ENCODE results near the gene NBEA.

Gene NBEA

DNA sequence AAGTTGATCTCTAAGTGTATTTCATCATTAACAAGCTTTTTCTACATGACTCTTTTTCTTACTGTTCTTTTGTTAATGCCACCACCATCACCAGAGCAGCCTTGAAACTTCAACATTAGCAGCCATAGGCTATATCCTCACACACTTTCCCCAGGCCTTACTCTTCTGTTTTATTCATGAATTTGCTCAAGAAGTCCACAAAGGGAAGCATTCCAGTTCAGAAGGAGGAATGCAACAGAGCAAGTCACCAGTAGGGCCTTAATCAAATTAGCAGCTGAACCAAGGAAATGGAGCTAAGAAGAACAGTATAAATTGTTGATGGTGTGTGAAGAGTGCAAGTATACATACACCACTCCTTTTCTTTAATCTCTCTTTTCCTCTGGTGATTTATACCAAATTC, 223.1 kb downstream of the NBEA start:
- no peak for DNase-seq

GRCh38 chr13:35179494-35179893, 237.4 kb downstream of the NBEA start:
- DNase-seq, result peak; percentile 38

GRCh38 chr13:35179920-35180663, 238.0 kb downstream of the NBEA start:
- DNase-seq, result no peak

DNA sequence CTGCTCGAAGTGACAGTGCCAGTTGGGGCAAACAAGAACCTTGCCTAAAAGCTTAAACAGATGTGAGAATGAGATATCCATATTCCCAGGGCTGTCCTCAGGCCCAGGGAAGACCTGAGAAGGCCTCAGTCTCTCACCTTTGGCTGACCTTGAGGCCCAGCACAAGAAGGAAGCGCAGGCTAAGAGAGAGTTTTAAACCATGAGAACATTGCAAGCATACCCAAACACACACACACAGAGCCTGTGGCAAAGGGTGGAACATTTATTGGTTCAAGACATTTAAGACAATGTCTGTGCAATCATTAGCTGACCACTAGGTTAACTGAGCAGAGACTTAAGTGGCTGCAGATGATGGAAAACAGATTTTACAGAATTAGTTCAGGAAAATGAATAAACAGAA, 248.2 kb downstream of the NBEA start:
- no peak for DNase-seq

DNA sequence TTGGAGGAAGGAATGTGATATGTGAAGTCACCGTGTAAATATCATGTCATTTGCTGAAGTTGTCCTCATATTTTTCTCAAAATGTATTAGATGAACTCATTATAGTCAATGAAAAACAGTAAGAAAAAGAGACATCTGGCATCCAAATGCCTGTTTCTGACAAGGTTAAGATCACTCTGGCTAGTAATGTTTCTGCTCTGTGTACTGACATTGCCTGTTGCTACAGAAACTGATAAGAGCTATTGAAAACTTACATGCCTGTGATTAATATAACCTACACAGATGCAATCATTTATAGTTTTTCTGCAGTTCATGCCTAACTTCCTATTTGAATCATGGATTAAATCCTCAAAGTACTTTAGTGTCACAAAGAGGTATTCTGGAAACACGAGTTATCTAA, 249.8 kb downstream of the NBEA start:
- peak; percentile 12 for DNase-seq

DNA sequence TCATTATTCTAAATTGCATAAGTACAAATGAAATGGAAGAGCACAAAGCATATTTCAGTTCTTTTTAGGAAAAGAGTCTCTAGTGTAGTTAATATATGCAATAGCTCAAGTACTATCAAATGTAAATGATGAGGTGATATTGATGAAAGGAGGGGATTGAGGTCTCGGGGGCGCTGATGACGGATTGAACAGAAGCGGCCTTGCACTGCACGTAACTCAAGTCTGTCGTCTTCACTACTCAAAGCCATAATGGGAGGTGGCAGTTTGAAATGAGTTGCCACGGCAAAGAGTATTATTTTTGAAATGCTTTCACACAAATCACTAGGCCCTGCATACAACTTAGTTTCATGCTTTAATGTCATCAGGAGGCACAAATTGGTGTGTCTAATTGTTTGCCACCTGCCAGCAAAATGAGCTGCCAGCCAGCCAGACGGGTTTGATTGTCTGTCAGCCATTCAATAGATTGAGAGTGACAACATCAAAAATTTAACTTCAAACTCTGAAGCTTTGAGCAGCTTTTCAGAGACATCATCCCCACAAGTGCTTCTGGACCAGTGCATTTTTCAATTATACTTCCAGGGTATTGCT, 256.6 kb downstream of the NBEA start:
- no peak for DNase-seq

- DNase-seq, result peak; percentile 3
Measured at GRCh38 chr13:35208587-35208986, 266.5 kb downstream of the NBEA start.

DNA sequence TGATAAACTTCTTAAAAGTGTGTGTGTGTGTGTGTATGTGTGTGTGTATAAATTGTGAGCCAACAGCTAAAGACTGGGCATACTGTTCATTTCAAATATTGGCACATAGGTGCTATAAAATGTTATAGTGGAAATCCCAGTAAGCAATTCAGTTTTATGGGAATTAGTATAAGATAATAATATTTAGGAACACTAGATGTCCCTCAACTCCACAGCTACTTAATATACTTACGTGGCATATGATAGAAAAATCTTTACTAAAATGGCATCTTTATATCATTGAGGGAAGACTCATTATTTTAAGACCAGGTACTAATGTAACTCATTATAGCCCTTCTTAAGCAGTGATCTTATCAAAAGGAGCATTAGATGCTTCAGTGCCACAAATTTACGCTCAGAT, 268.2 kb downstream of the NBEA start:
- DNase-seq, result peak; percentile 16

DNA sequence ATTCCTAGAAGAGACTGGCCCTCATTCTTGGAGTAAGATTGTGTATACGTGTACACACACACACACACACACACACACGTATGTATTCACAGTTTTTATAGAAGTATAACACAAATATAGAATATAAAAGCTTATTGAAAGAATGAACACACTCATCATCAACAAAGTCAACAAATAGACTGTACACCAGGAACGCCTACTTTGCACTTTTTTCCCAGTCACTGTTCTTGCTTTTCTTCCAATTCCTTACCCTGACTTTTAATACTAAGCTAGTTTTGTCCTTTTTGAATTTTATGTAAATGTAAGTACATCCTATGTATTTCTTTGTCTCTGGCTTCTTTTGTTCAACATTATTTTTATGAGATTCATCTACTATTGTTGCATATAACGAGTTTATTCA, 269.9 kb downstream of the NBEA start:
- DNase-seq, result no peak

DNA sequence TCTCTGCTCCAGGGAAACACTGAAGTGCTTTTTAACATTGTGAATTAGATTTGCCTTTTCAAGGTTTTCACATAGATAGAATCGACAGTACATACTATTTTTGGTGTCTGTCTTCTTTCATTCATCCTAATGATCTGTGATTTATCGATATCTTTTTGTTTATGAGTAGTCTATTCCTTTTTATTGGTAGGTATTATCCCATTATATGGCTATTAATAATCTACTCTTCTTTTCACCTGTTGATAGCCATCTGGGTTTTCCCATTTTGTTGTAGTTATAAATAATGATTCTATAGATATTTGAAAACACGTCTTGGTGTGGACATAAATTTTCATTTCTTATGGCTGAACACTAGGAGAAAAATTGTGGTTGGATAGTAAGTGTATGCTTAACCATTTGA, 271.8 kb downstream of the NBEA start:
- no peak for DNase-seq

GRCh38 chr13:35216131-35216530, 274.1 kb downstream of the NBEA start:
- DNase-seq, result no peak

DNA sequence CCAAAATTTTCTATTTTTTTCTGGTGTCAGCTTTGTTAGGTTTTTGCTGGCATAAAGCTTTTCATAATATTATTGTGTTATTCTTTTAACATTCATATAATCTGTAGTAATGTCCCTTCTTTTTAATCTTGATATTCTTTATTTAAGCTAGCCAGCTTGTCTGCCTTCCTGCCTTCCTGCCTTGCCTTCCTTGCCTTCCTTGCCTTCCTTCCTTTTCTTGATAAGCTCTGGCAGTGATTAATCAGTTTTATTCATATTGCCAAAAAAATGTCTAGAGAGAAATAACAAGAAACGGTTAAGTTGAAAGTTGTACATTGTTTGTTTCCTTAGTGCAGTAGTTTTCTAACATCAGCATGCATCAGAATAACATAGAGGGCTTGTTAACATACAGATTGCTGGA, 277.0 kb downstream of the NBEA start:
- DNase-seq, result no peak

- no peak for DNase-seq
Measured at GRCh38 chr13:35225159-35225558, 283.1 kb downstream of the NBEA start.

- no peak for DNase-seq
Measured at GRCh38 chr13:35225582-35225981, 283.5 kb downstream of the NBEA start.

- no peak for DNase-seq
Measured at GRCh38 chr13:35228536-35228935, 286.5 kb downstream of the NBEA start.

DNA sequence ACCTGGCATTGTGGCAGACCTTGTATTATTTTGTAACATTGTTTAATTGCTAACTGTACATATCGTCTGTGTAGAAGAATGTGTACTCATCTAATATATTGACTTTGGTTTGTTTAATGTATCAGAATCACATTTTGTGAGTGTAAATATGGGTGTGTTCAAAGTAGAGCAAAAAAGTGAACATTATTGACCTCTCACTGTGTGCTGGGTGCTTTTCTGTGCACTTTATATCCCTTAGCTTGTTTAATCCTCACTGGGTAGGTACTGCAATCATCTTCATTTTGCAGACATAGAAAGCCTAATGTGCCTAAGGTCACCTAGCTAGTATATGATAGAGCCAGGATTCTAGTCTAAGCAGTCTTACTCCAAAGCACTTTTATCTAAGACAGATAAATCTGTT, 289.4 kb downstream of the NBEA start:
- DNase-seq, result no peak

GRCh38 chr13:35238274-35238673, 296.2 kb downstream of the NBEA start:
- DNase-seq, result no peak

DNA sequence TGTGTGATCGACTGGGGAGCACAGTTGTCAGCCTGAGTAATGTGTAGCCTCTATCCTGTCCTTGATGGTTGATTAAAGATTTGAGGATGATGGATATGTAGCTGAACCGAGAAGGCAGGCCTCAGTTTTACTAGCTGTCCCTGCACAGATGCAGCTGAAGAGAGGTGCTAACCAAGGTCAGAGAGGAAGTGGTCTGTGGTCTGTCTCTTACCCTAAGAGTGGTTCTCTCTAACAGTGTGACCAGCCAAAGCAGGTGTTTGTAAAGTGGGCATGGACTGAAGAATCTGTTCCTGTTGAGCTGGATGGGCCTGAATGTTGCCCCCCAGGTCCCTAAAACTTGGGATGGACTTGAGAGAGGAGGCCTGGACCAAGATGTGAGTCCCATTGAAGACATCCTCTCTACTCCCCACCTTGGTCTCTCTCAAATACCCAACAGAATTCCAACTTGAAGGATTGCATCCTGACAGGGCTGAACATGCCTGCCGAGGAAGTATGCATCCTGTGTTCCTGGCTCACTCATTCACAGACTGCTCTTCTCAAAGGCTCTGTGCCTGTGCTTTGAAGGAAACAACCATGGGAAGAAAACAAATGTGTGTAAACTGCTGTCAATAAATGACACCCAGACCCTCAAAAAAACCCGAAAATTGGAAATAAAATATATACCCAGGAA, 310.6 kb downstream of the NBEA start:
- no peak for DNase-seq

- DNase-seq, result no peak
Measured at GRCh38 chr13:35255241-35255640, 313.2 kb downstream of the NBEA start.

- DNase-seq, result no peak
Measured at GRCh38 chr13:35256459-35257148, 314.5 kb downstream of the NBEA start.

GRCh38 chr13:35260316-35260715, 318.2 kb downstream of the NBEA start:
- DNase-seq, result no peak

DNA sequence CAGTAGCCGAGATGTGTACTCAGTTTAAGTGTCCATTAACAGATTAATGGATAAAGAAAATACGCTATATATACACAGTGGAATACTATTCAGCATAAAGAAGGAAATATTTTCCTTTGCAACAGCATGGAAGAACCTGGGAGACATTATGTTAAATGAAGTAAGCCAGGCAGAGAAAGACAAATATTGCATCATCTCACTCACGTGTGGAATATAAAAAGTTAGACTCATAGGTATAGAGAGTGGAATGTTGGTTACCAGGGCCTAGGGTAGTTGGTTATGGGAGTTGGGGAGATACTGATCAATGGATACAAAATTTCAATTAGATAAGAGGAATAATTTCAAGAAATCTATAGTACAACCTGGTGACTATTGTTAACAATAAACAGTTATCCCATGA, 324.3 kb downstream of the NBEA start:
- DNase-seq, result no peak

DNA sequence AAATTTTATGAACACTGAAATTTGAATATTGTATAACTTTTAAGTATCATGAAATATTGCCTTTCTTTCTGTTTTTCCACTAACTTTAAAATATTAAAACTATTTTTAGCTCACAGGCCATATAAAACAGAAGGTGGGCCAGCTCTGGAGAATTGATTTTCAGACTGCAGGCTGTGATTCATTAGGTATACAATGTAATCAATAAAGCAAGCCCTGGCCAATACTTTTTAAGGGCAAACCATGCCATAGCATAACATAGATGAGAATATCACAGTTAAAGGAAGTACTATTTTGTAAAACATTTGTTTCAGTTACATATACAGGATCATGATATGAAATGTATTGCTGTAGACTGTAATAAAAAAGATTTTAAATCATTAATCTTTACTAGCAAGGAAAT, 336.8 kb downstream of the NBEA start:
- DNase-seq, result no peak

DNA sequence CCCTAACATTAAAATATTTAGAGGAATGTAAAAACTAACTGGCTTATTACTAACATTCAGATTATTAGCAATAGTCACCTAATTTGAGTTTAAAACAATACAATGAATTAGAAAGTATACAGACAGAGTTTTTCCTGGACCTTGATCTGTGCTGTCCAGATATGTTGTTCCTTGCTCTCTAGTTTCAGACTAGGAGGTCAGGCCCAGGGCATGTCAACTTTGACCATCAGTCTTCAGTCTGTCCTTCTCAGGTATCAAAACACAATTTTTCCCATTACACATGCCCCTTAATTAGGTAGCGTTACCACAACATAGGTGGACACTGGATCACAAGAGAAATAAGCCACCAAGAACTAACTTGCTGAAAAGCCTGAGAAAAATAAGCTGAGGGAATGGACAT, 337.4 kb downstream of the NBEA start:
- DNase-seq, result no peak
